HG03103 (cell line): ENCODE measurements around the gene TRDN.
"Not testable (repeated sequence)": the region's sequence is repeated elsewhere in the genome, so short reads cannot be mapped to it uniquely, and the experiment has no call there.

Source experiments
- ATAC-seq: cut with Tn5 transposase; IDR thresholded peaks from one replicate; pipeline ENCODE4 v1.9.1; 2021; ENCODE audit warnings: low read depth; ENCODE audit not compliant: unreplicated experiment

The TRDN gene

GRCh38 chr6:123316733-123317323 is 319.9 kb downstream of the TRDN start:
- ATAC-seq = no peak

- ATAC-seq = not testable (repeated sequence)
These were observed 322.3 kb downstream of the TRDN start for GRCh38 chr6:123314459-123314858.

DNA sequence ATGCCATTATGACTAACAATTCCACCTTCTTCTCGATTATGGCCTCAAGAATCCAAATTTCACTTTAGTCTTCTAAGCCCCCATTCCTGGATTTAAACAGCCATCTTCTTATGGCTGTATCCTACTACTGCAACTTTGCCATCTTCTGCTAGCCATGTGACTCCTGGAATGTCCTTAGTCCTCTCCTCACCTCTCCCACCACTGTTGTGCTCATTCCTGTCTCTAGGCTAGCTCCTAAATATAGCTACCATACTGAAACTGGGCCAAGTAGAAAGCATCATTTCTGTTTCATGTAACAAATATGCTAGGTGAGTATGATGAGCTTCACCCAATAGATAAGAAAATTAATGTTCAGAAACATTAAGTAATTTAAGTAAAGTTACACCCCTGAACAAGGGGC is 327.6 kb downstream of the TRDN start:
- ATAC-seq = no peak

DNA sequence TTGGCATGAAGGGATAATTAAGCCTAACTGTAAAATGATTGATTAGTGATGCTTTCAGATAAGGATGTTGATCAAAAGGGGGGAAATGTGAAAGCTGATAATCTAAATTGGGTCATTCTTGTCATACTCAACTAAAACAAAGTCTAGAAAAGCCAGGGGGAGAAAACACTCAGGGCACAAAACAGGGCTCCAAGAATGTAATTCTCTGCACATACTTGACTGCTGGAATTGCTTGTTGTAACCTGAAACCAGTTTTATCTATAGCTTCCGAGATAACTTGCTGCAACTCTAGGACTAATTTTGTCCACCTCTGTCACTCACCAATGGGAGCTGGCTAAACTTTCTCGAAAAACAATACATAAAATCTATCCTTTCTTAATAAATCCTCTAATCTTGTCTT is 330.4 kb downstream of the TRDN start:
- ATAC-seq = no peak

- ATAC-seq = no peak
These were observed 341.1 kb downstream of the TRDN start for GRCh38 chr6:123295672-123296071.

GRCh38 chr6:123295181-123295580 is 341.6 kb downstream of the TRDN start:
- ATAC-seq = no peak

- ATAC-seq = no peak
These were observed 348.1 kb downstream of the TRDN start for GRCh38 chr6:123288649-123289048.

GRCh38 chr6:123276546-123276980 is 360.2 kb downstream of the TRDN start:
- ATAC-seq = no peak

- no peak for ATAC-seq
These were observed 372.8 kb downstream of the TRDN start for GRCh38 chr6:123263981-123264380.

GRCh38 chr6:123240626-123241025 is 396.1 kb downstream of the TRDN start:
- ATAC-seq = no peak

GRCh38 chr6:123233336-123233735 is 403.4 kb downstream of the TRDN start:
- no peak for ATAC-seq

DNA sequence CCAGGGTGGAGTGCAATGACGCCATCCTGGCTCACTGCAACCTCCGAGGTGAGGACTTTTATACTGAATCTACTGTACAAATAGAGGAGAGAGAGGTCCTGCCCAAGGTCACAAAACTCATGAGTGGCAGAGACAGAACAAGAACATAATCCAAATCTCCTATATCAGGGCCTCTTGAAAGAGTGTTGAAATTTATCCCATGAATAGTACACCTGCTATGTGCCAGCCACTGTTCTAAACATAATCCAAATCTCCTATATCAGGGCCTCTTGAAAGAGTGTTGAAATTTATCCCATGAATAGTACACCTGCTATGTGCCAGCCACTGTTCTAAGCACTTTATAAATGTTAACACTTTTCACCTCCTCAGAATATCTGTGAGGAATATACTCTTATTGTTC is 409.0 kb downstream of the TRDN start:
- ATAC-seq = not testable (repeated sequence)

GRCh38 chr6:123226398-123226797 is 410.4 kb downstream of the TRDN start:
- ATAC-seq = no peak

DNA sequence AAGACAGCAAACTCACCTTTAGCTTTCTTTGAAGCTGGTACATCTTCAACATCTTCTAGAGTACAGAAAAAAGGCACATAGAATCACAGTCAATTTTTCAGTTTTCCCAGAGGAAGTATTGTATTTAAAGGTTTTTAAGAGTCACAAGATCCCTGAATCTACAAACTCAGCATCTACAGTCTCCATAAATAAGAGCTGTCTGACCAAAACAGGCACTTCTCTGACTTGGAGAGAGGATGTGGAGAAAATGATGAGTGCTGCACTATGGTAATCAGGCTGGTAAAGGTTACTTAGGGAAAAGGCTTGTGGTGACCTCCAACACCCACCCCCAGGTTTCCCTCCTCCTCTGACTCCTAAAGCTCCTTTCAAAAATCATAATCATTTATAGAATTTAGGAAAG is 412.7 kb downstream of the TRDN start:
- no peak for ATAC-seq

DNA sequence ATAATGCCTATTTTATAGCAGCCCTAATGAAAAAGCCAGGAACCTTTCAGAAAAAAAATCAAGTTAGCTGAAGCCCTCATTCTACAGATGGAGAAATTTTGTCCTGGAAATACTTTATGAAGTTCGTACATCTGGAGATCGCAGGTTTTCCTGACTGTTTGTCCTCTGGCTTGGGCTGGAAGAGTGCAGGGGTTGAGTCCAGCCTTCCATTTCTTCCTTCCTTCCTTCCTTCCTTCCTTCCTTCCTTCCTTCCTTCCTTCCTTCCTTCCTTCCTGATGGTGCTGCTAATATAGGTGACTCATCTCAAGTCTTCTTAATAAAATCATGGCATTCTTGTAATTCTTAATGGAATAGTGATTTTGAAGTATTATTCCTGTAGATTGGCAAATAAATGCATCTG is 413.3 kb downstream of the TRDN start:
- no peak for ATAC-seq

DNA sequence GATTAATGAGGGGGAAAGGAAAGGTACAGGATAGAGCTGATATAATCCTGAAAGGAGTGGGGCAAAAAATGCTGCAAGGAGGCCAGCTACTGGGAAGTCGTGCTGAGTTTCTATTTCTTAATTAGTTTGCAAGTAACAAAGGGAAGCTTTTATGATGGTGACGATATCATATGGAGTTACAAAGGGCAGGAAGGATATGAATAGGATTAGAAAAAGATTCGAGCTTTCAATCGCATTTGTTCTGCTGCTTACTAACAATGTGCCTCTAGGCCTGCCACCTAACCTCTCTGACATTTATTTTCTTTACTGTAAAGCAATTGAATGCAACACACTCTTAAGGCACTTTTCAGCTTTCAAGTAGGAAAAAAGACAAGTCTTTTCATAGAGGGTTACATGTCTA is 421.5 kb downstream of the TRDN start:
- no peak for ATAC-seq

- ATAC-seq = no peak
These were observed 422.3 kb downstream of the TRDN start for GRCh38 chr6:123214433-123214832.

GRCh38 chr6:123213921-123214320 is 422.8 kb downstream of the TRDN start:
- ATAC-seq = no peak

GRCh38 chr6:123211777-123212545 is 424.8 kb downstream of the TRDN start:
- ATAC-seq = no peak

DNA sequence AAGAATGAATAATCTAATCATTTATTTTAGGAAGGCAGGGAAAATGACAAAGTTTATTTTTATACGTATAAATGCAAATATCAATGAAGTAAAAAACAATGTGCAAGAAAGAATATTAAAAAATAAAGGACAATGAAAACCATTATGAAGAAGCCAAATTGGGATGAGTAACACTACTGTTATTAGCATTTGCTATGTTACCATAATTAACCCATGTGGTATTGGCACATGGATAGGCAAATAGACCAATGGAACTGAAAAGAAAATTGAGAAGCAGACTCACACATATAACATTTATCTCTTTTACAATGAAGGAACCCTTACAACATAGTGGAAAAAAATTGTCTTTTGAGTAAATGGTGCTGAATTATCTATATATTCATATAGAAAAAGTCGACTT is 426.1 kb downstream of the TRDN start:
- ATAC-seq = no peak

- ATAC-seq = no peak
These were observed 428.7 kb downstream of the TRDN start for GRCh38 chr6:123207967-123208510.

DNA sequence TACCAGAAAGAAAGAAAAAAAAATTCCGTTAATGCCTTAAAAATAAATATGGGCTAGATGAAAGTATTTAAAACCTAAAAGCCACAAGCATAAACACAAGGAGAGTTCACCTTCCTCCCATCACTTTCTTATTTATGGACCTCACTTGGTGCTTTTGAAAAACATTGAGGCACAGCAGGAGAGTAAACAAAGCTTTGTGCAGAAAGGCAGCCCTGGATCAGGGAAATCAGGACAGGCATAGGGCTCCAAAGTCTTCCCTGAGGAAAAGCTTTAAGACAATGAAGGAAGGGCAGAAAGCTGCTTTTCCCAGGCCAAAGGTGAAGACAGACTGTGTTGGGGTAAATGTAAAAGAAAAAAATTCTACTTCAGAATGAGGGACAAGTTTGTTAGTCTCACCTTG is 432.8 kb downstream of the TRDN start:
- no peak for ATAC-seq
